Fibroblast of pulmonary artery (primary cell): ENCODE measurements around the gene NDUFB7.

Source experiments
- DNase-seq: peaks from one replicate; pipeline ENCODE4 v3.0.0-alpha.2; 2010; ENCODE audit warnings: low read depth
- H3K4me3 ChIP-seq: replicated peaks from 2 replicates; pipeline ENCODE4 v1.5.1; 2011; ENCODE audit warnings: low read depth, mild to moderate bottlenecking, control low read depth, low read length, moderate library complexity
- TF ChIP-seq, protein P1 (sequence below): IDR thresholded peaks from 2 replicates; pipeline ENCODE4 v1.5.1; 2011; ENCODE audit warnings: mild to moderate bottlenecking, control low read depth, low read length, inconsistent platforms; ENCODE audit errors: missing control alignments

NDUFB7 gene

DNA sequence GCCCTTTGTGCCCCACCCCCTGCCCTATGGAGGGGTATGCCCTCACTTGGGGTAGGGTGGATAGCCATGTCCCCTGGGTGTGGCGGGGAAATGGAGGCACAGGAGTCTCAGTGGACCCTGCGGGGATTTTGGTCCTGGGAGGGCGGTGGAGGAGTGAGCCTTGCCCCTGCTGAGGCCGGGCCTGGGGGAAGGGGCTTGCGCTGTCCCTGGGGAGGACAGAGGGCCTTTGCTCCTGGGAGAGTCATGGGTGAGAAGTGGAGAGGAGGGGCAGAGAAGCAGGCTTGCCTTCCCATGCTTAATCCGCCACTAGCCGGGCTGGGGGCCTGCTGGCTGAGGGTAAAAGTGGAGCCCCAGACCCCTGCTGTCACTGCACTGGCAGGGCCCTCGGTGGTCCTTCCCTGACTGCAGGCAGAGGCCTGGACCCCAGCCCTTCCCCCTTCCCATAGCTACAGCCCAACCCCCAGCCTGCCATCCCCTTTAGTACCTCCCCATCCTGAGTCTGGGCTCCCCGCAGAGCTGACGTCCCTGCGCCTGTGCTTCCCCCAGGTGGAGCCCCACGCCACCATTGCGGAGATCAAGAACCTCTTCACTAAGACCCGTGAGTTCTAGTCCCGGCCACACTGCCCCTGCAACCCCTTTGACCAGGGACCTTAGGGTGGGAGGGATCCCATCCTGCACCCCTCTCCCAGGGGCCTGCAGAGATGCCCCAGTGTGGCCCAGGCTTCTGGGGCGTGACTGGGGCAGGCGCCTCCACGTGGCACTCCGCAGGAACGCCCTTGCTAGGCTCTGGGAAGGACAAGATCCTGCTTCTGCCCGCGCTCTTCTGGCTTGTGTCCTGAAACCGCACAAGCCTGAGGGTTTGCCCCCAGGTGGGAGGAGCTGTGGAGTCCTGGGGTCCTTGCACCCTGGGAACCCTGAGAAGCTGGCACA is 8.9 kb downstream of the NDUFB7 start:
- no peak overlapping the region for H3K4me3 ChIP-seq
- TF ChIP-seq, protein P1, sequence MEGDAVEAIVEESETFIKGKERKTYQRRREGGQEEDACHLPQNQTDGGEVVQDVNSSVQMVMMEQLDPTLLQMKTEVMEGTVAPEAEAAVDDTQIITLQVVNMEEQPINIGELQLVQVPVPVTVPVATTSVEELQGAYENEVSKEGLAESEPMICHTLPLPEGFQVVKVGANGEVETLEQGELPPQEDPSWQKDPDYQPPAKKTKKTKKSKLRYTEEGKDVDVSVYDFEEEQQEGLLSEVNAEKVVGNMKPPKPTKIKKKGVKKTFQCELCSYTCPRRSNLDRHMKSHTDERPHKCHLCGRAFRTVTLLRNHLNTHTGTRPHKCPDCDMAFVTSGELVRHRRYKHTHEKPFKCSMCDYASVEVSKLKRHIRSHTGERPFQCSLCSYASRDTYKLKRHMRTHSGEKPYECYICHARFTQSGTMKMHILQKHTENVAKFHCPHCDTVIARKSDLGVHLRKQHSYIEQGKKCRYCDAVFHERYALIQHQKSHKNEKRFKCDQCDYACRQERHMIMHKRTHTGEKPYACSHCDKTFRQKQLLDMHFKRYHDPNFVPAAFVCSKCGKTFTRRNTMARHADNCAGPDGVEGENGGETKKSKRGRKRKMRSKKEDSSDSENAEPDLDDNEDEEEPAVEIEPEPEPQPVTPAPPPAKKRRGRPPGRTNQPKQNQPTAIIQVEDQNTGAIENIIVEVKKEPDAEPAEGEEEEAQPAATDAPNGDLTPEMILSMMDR, result no peak
- DNase-seq, result no peak

DNA sequence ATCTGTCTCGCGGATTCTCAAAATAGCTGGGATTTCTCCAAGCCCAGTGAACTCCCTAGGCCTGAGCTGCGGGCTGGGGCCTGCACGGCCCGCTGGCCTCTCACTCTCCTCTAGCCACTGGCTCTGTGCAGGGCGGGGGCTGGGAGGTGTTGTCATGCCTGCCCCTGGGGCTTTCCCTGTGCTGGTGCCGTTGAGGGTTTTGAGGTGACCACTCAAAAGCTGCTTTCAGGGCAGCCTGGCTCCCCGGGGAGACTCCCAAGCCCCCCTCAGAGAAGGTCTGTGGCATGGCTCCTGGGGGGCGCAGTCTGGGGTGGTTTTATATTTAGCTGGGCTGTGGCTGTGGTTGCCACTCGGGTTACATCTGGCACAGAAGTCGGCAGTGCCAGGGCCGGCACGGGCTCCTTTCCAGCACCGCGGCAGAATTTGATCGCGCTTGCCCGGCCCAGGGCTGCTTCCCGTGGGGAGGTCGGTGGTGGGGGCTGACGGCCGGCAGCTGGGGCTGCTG is 10.0 kb downstream of the NDUFB7 start:
- DNase-seq, result no peak
- TF ChIP-seq, protein P1, result no peak
- H3K4me3 ChIP-seq, result no peak overlapping the region

DNA sequence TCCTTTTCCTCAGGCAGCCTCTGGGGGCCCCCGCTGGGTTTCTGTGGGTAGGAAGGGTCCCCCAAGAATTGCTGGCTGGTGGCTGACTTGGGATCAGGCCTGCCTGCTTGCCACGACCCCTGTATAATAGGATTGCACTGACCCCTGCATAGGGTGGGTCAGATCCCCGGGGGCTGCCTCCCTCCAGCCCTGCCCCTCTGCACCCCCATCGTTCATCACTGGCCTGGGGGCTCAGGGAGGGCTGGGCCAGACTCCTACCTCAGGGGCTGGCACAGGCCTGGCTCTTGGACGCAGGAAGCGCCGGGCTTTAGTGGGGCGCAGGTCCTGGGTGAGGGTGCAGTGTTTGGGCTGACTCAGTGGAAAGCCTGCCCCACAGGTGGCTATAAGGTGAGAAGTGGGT is 10.6 kb downstream of the NDUFB7 start:
- H3K4me3 ChIP-seq, result no peak overlapping the region
- TF ChIP-seq, protein P1, result no peak
- DNase-seq, result no peak

DNA sequence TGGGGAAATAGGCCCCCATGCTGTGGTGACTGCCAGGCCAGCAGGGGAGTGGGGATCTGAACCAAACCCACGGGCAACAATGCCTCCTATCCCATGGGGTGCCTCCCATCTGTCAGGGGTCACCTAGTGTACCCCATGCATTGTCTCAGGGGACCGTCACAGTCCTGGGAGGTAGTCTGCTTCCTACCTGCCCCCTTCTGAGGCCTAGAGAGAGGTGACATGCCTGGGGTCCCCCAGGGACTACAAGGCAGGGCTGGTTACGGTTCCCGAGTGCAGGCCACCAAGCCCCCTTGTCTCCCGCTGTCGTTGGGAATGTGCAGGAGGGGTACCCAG is 11.1 kb downstream of the NDUFB7 start:
- H3K4me3 ChIP-seq, result no peak overlapping the region
- no peak for DNase-seq
- TF ChIP-seq, protein P1, result no peak

DNA sequence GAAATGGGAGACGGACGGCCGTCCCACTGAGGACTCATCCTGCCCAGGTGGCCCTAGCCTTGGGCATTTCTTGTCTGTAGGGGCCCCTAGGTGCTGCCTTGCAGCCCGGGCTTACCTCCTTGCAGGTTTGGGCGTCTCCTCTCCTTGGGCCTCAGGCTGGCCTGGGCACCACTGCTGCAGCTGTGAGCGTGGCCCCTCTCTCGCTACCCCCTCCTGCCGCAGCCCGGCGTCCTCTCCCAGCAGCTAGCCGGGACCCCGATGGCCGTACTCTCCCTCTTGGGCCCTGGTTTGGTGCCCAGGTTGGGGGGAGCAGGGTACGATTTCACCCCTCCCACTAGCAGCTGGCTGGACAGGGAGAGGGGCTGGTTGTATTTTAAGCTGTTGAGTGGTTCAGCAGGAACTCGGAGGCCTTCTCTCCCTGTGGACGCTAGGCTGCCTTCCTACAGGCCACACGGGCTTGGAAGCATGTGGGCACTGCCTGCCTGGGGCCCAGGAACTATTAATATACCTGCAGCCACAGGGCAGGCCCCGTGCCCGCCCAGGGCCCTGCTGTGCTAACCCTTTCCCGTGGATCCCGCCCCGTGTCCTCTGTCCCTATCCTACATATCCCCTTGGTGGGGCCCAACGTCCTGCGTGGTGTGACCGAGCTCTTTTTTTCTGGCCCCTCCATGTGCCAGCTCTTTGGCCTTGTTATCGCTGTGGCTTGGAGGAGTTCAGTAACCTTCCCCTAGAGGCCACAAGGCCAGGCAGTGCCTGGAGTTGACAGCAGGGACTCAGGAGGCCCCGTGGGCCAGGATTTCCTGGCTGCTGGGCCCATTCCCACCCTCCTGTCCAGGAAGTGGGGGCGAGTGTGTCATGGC is 11.7 kb downstream of the NDUFB7 start:
- H3K4me3 ChIP-seq, result no peak overlapping the region
- DNase-seq, result no peak
- TF ChIP-seq, protein P1, result no peak

DNA sequence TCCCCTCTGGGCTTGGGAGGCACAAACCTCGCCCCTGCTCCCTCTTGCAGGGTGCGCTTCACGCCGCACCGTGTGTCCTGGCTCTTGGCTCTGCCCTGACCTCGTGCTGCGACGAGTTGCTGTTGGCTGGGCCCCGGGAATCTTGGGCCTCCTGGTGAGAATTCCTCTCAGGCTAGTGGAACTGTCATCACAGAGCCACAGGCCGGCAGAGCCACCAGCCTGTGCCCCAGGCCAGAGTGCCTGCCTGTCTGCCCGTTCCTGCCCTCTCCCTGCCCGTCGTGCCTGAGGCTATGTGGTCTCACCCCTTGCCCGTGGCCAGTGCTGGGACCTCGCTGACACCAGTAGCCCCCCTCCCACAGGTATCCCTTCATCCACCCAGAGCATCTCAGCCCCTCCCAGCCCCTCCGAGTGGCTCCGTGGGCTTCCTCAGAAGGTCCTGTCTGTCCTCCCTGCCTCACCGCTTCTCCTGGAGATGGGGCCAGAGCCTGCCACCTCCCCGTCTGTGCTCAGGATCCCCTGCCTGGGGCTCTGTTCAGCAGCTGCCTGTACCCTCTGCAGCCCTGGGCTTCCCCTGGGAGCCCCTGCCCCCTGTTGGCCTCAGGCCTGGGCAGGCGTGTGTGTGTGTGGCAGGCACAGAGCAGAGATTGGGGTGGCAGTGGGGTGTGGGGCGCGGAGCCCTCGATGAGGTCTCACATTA is 13.3 kb downstream of the NDUFB7 start:
- TF ChIP-seq, protein P1, result no peak
- H3K4me3 ChIP-seq, result no peak overlapping the region
- DNase-seq, result no peak
